Measurements from ENCODE around the gene PRKAG2.

PRKAG2 gene

GRCh38 chr7:151512353-151512752 lies 364.6 kb downstream of the PRKAG2 start:
- no peak for DNase-seq (ENCODE audit: low read depth)

DNA sequence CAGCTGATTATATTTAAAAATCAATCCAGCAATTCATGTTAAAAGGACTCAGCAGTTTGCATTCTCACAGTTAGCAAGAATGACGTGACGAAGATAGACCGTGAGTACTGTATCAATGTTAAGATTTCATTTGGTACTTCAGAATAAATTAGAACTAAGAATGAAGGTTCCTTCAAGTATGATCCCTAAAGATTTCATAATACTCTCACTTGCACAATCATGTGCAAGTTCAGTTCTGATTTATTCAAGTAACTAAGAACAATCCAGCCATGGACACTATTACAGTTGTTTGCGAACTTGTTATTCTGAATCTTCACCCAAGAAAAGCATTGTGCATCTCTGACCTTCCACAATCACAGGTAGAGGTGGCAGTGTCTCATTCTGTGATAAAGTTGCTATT lies 365.0 kb downstream of the PRKAG2 start:
- no peak for DNase-seq (ENCODE audit: low read depth)

GRCh38 chr7:151511270-151511669 lies 365.6 kb downstream of the PRKAG2 start:
- no peak for DNase-seq (ENCODE audit: low read depth)

- DNase-seq (ENCODE audit: low read depth): no peak
Observed at GRCh38 chr7:151509670-151510333, 367.1 kb downstream of the PRKAG2 start.

- DNase-seq (ENCODE audit: low read depth): no peak
Observed at GRCh38 chr7:151508991-151509390, 367.9 kb downstream of the PRKAG2 start.

GRCh38 chr7:151507806-151508205 lies 369.1 kb downstream of the PRKAG2 start:
- no peak for DNase-seq (ENCODE audit: low read depth)

DNA sequence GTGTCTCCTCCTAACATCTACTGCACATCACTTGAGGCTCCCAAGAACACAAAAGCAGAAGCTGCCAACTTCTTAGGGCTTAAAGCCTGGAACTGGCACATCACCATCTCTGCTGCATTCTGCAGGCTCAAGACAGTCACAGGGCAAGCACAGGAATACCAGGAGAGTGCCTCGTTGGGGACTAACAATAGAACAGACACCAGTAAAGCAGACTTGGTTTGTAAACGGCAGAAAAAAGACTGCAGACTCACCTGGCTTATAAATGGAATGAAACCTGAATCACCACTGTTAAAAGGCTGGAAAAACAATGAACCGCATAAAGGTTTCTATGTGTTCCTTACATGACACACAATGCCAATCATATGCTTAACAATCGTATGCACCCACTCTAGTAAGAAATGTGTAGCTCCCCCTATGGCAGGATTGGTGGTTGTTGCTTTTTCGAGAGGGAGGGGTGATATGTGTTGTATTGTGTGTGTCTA lies 370.0 kb downstream of the PRKAG2 start:
- no peak for DNase-seq (ENCODE audit: low read depth)

Measured in stimulated activated CD8-positive, alpha-beta memory T cell treated with anti-CD3 and anti-CD28 coated beads, Interleukin-15, amount 100 ng/mL, for 24 hours (primary cell).